SKM-1 (cell line): ENCODE results near the gene SPOCD1.
A peak's percentile ranks its signal among the peaks of the same experiment; 100 is the strongest.

ENCODE experiments used
- DNase-seq: peaks from one replicate; lab custom pipeline; 2025; ENCODE audit not compliant: unreplicated experiment; lab: John Stamatoyannopoulos, UW

SPOCD1 gene

DNA sequence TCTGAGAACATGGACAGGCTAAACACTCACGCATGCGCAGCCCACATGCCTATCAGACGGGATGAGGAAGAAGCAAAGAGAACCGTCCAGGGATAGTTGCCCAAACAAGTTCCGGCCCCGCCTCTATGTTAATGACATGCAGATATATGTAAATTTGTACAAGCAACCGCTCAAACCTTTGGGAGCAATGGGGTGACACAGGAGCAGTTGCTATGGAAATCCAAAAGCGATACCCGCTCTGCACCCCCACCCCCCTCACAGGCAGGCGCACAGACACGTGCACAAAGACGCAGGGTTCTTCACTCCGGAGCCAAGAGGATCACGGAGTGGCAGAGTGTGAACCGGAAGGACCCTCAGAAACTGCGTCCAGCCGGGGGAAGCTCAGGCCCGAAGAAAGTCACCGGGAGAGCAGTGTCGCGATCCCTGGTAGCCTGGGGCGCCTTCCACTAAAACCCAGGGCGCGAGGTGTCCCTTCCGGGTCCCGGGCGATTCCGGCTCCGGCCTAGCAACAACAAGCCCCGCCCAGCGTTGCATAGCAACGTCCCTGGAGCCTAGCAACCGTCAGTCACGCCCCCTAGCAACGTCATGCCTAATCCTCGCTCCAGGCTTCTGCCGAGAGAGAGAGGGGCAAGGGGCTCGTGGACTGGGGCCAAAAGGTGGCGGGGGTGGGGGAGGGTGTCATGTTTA, 27.5 kb downstream of the SPOCD1 start:
- peak; percentile 94 for DNase-seq

DNA sequence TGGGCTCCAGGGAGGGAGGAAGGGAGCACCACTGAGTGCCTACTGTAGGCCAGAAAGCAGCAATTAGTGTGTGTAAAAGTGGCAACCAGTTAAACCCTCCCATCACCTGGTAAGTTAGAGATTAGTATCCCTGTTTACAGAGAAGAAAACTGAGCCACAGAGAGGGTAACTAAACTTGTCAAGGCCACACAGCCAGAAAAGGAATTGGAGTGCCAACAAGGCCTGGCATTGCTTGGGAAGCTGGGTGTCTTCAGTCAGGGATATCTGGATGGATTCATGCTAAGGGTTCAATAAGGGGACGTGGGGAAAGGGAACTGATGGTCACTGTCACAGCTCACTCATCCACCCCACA, 28.1 kb downstream of the SPOCD1 start:
- no peak for DNase-seq

DNA sequence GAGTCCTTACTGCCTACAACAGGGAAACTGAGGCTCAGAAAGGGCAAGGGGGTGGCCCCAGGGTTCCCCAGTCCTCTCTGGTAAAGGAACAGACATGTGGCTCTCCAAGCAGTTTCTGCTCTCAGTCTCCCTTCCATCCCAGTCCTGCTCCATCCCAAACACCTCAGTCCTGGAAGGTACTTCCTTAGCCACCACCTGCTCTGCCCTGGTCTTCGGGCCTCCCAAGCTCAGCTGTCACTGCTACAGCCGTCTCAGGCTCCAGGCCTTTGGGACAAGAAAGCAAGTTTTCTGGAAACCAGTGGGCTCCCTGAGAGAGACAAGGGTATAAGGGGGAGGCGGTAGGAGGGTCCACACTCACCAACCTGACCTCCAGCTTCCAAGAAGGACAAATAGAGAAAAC, 28.6 kb downstream of the SPOCD1 start:
- DNase-seq, result no peak

DNA sequence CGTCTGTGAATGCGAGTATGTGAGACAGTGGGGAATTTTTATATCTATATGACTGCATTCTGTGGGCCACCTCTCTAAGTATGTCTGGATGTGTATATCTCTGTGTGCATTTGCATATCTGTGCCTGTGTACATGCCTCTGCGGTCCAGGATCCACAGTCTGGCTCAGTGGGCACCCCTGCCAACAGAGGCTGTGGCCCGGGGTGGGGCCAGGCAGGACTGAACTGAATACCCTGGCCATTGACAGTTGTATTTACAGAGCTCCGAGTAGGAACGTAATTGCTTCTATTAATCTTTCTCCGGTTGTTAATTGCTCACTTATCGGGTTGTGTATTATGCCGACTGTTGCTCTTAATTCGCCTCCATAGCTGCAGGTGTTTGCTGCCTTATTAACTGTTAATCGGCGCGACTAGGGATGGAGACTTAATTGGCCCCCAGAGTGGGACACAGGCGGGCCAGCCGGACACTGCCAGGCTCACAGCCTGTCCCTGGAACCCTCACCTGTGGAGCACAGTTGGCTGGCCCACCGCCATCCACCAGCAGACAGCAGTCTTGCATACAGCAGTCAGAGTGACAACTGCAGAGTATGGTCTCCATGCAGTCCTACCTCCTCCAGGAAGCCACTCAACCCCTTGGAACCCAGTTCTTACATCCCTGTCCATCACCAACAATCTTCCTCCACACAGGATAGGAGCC, 29.3 kb downstream of the SPOCD1 start:
- no peak for DNase-seq

DNA sequence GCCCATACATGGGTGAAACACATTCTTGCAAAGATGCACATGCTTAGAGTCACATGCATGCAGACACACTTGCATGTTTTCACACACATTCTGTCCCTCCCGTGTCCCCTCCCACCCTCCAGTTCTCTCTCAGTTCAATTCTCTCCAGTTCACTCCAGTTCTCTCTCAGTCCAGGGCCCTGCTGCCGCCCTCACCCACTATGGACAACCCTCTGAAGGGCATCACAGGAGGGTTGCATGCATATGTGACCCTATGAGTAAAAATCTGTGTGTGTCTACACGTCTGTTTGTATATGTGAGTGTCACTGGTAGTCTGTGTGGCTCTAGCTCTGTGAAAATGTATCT, 29.9 kb downstream of the SPOCD1 start:
- no peak for DNase-seq

DNA sequence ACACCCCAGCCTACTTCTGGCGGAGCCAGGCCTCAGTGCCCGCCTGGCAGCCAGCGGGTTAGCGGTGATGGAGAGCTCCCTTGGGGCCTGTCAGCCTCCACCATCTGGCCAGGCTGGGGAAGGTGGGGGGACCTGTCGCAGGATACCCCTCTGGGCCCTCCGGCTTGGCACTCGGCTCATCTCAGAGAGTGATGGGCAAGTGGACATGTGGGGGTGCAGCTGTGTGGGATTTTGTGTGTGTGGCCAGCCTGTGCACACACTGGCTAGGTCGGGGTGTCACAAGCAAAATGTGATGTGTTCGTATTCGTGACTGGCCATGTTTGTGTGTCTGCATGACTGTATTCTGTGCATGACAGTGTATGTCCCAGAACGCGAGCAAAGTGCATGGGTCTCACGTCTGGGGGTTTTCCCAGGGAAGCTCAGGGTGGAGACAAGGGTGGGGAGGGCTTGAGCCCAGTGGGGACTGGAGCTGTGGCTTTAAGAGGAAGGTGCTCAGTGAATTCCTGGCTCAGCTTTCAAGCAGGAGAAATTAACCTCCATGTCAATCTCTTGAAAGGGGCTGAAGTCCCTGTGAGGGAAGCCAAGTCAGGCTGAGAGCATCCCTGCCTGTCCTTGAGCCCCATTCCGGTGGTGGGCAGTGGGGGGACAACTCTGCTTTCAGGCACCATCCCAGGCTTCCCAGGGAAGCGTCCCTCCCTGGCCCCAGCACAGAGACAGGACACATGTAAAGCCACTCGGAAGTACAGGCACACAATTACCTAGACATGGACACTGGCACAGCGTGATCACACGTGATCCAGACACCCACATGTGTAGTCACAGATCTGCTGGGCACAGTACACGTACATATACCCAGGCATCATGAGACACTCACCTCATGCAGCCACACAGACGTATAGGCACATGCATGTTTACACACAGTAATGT, 30.5 kb downstream of the SPOCD1 start:
- DNase-seq, result no peak

DNA sequence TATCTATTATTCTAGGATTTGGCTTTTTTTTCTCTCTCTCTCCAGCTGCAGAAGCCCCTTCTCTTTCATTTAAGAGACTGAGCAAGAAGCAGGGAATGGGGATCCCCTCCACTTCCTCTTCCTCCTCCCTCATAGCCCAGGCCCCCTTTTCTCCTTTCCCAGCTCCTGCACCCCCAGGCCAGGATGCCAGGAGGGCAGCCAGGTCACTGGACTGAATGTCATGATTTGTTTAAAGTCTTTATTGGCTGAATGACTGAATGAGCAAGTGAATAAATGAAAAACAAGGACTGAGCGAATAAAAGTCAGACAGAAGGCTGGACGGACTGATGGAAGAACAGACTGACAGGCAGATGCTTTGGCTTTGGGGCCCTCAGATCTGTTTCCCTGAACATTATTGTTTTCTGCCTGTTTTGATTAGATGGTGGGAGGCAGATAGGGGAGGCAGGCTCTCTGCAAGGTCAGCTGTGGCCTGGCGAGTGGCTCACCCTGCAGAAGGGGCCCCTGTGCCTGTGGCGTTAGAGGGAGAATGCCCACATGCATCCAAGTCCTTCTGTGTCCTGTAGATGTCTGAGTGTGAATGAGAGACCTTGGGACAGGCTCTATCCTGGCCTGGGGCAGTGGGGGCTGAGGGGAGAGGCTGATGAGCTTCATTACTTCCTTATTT, 31.3 kb downstream of the SPOCD1 start:
- DNase-seq, result no peak

DNA sequence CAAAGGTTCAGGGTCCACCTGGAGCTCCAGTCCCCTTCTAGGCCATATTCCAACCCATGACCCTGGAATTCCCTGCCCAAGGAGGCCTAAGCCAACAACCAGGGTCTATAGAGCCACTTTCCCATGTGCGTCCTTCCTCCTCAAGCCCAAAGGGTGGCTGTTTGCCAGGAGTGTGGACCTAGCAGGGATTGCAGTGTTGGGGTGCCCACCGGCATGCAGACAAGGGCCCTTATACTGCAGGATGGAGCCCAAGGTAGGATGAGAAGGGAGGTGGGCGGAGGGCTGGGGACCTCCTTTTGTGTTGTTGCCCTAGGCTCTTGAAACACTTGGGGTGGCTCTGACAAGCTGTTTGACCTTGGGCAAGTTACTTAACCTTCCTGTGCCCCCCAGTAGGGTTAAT, 32.0 kb downstream of the SPOCD1 start:
- no peak for DNase-seq

DNA sequence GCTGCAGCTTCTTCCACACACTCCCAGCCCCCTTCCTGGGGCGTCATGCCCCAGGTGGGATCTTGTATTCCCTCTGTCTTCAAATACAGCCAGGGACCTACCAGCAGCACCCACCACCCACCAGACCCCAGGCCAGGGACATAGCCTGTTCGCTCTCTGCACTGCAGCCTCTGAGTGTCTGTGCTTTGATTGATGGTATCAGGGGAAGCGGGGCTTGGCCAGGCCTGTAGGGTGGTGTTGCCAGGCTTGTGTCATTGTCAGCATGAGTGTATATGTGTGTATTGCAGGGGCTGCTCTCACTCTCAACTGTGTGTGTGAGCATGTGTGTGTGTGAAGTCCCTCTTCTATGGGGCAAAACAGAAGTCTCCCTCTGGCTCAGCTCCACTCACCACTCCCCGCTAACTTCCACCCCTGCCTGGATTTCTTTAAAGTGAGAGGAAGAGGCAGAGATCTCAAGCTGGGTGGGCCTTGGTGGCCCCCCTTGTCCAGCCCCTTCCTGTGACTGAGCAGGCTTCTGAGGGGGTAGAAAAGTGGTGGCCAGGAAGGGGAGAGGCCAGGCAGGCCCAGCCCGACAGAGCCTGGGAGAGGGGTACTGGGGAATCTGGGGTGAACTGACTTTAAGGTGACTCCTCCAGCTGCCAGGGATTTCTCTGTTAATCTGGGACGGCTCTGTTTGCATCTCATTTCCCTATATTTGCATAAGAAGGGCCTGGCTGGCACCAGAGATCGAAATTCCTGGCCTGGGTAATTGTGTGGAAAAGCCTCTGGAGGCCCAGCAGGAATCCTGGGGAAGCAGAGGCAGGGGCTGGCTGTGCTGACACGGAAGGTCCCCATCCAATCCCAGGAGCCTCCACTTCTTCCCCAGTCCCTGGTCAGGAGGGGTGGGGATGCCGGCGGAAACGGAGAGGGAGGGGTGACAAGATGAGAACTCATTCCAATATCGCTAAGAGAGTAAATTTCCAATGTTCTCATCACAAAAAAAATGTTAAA, 33.1 kb downstream of the SPOCD1 start:
- no peak for DNase-seq

DNA sequence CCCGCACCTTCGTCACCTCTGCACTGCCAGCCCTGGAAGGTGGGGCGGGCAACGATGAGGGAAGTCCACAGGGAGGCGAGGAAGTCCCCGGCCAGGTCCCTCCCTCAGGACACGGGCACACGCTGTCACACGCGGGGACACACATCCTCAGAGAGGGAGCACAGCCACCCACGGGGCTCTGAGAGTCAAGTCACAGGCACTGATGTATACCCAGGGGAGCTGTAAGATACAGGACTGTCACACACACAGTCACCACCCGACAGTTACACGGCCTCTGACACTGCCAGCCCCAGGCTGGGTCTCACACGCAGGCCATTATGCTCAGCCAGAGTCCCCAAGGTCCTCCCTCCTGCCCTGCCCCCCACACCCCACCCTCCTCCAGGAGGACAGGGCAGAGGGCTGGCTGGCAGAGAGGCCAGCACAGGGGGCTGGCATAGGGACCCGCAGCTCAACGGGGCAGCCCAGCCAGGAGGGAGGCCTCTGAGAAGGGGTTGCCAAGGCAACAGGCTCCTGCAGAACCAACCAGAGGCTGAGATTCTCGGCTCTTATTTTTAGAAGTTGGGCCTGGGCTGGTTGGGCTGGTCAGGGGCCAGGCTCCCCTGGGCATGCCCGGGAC, 34.0 kb downstream of the SPOCD1 start:
- no peak for DNase-seq

DNA sequence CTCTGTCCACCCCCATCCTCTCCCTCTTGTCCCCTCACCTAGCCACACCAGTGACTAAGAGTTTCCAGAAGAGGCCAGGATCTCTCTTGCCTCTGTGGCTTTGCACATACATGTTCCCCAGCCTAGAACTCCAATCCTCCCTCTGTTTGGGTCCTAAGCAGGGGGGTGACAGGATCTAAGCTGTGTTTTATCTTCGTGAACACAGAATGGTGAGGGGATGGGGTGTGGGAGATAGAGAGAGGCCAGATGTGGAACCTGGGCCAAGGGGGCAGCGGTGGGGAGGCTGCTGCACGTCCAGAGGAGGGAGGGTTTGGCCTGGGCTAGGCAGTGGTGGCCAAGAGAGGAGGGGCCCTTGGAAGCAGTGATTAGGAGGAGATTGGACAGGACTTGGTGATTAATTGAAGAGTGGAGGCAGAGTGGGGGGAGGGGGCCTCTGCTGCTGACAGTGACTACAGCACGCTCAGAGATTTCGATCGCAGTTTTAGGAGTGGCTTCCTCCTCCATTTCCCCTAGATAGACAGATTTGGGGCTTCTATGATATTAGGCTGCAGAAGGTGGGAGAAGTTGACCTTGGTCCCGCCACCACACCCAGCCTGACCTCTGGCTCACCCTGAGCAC, 34.6 kb downstream of the SPOCD1 start:
- no peak for DNase-seq

DNA sequence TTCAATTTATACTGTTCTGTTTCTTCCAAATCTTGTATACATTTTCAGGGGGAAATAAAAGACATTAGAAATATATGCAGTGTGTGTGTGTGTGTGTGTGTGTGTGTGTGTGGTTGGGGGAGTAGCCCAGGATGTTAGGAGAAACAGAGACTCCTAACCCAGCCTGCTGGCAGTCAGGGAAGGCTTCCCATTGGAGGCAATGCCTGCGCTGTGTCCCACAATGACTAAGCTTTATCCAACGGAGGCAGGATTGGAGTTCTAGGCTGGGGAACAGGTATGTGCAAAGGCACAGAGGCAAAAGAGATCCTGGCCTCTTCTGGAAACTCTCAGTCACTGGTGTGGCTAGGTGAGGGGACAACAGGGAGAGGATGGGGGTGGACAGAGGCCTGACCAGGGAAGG, 35.2 kb downstream of the SPOCD1 start:
- DNase-seq, result no peak

DNA sequence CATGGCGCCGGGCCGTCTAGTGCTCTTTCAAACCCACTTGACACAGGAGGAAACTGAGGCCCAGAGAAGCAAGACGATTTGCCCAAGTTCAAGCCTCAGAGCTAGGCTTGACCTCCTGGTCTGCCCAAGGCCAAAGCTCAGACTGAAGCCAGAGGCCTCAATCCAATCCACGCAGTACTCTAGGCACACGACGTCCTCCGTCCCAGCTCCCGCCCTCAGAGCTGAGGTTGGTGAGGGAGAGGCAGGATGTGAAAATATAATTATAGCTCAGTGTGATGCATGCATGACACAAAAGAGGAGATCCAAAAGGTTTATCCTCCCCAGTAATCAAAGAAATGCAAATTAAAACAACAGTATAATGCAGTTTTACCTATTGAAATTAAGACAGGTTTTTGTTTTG, 36.1 kb downstream of the SPOCD1 start:
- no peak for DNase-seq

DNA sequence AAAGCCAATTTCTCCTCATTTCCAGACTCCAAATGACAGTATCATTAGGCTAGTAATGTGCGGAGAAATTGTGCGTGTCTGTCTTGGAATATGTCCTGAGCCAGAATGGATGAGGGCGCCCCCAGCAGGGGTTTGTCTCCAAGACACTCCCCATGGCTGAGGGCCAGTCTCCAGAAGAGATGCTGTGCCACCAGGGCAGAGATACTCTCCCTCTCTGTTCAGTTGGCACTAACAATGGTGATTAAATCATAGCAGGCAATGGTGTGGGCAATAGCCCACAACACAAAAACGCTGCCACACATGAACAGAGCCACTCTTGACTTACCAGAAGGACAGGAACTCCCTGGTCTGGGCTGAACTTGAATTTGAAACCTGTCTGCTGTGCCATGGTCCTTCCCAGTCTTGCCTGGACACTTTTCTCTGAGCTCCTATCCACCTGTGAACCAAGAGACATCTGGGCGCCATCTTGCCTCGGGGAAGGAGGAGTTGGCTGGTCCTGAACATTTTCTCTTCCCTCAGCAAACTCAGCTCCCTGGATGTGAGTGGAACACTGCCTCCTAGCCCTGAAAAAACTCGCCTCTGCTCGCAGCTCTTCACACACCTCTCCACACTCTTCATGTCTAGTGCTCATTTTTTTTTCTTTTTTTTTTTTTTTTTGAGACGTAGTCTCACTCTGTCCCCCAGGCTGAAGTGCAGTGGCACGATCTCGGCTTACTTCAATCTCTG, 36.9 kb downstream of the SPOCD1 start:
- no peak for DNase-seq

DNA sequence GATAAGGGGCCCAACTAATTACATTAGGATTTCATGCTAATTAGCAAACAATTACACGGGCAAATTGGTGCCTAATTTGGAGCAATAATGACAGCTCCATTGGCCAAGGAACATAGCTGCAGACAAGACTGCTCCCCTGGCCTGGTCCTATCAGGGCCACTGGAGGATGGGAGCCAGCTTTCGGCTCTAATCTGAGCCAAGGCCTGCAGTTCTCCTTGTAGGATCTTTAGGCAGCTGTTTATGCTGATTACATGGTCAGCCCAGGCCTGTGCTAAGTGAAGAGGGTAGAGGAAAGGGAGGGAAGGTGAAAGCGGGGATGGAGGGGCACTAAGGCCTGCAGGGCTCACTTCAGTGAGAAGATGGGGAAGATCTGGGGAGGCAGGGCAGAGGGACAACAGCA, 39.3 kb downstream of the SPOCD1 start:
- no peak for DNase-seq

DNA sequence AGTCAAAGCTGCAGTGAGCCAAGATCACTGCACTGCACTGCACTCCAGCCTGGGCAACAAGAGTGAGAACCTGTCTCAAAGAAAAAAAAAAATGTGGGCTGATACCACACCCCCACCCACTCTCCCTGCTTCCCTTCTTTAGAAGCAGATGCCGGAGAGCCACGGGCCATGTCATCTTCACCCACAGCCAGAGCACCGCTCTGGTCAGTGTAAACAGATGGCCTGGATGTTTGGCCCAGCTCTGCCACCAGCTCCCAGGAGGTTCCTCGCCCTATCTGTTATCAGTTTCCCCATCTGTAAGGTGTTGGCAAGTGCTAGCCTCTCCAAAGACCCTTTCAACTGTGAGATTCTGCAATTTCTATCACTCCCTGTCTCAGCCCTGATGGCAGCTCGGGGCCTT, 39.8 kb downstream of the SPOCD1 start:
- no peak for DNase-seq

DNA sequence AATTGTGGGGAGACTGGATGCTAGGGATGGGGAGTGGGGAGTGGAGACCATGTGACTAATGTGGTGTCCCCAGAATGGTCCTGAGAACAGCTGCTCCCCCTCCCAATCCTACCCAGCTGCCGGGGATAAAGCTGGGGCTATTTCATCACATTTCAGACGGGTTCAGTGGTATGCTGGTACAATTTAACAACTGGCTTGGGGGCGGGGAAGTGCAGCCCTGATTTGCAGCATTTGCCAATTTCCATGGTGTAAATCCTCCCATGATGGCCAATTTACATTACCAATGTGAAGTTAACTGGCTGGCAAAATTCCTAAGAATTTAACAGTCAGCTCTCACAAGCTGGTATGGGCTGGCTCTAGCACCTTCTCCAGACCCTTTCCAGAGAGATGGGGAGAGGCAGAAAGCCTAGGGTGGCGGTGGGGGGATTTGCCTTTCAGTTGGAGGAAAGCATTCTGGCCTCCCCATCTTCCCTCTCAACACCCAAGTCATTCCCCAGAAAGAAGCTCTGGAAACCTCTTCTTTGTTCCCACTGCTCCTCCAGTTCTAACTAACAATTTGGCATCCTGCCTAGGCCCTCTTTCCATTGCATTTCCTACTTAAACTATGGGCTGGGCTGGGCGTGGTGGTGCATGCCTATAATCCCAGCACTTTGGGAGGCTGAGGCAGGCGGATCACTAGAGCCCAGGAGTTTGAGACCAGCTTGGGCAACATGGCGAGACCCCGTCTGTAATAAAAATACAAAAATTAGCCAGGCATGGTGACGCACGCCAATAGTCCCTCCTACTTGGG, 40.4 kb downstream of the SPOCD1 start:
- DNase-seq, result no peak

DNA sequence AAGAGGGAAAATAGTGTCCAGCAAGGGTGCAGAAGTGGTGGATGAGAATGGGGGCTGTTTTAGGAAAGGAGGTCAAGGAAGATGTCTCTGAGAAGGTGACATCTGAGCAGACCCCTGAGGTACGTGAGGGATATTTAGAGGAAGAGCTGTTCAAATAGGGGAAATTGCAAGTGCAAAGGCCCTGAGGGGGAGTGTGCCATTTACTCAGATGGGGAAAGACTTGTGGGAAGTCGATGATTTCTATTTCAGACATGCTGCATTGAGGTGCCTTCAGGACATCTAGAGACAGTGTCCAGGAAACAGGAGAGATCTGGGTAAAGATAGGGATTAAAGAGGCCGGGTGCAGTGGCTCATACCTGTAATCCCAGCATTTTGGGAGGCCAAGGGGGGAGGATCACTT, 41.3 kb downstream of the SPOCD1 start:
- no peak for DNase-seq
